Measurements from ENCODE around the gene FIGNL2.

- no peak for TF ChIP-seq GATA2 (IDR thresholded peaks at IDR 0.05; ENCODE audit: low read depth, low read length)
- no peak for TF ChIP-seq GATA3 (IDR thresholded peaks at IDR 0.05; ENCODE audit: low read depth, low read length)
Measured at GRCh38 chr12:51798501-51798900, 50.0 kb downstream of the FIGNL2 start.

Data from SH-SY5Y (cell line).